Endothelial cell of umbilical vein (primary cell): ENCODE measurements around the gene PWWP2A. TPM values are rescaled to one million over a fixed set of nuclear protein-coding genes. Genes with fewer than 3 reads are reported as not detected.

Experiments
- BruUV-seq: library from RNA; stranded (reverse); fragments of 400-500 nt; replicated peaks from 2 replicates; lab custom pipeline; 2021; lab: Mats Ljungman, UMichigan
- CTCF ChIA-PET: fragments of 300-600, 350-600 bp; sonication (Branson Sonifier 250); formaldehyde crosslinking; loops from one replicate; lab custom pipeline; 2021; ENCODE audit warnings: antibody characterized with exemption, inconsistent platforms; lab: Charles Lee
- POLR2A ChIA-PET: fragments of 300-600, 350-600 bp; sonication (Branson Sonifier 250); formaldehyde crosslinking; loops from one replicate; lab custom pipeline; 2021; ENCODE audit warnings: antibody characterized with exemption, inconsistent platforms; lab: Charles Lee
- DNase-seq: peaks from one replicate; pipeline ENCODE4 v3.0.0-alpha.2; 2011; ENCODE audit warnings: low read depth, low spot score
- FAIRE-seq: peaks from 2 replicates; lab custom pipeline; 2011; peaks lifted over from hg19 to GRCh38; lab: Jason Lieb, UNC
- H2AFZ ChIP-seq: 2 replicates; pipeline ENCODE4 v1.6.0; 2012; ENCODE audit warnings: low read depth, low read length, control low read depth, inconsistent platforms
- H3K27ac ChIP-seq: 2 replicates; pipeline ENCODE4 v1.5.1; 2011; ENCODE audit warnings: low read depth, mild to moderate bottlenecking, control low read depth, low read length, moderate library complexity; ENCODE audit not compliant: insufficient read depth
- H3K27me3 ChIP-seq, 2 experiments: 2 replicates each; pipeline versions ENCODE4 v1.6.0 to v1.6.1; 2011; ENCODE audit warnings: low read length in 2 of 2, mixed read lengths in 1 of 2; ENCODE audit not compliant: control insufficient read depth in 2 of 2, insufficient read depth in 2 of 2
- H3K36me3 ChIP-seq, 2 experiments: 2 replicates in 1 of 2; 3 replicates in 1 of 2; pipeline ENCODE4 v1.5.1; 2011; ENCODE audit warnings: low read length in 2 of 2, mild to moderate bottlenecking in 1 of 2, moderate library complexity in 1 of 2; ENCODE audit not compliant: control insufficient read depth in 2 of 2, insufficient read depth in 2 of 2; ENCODE audit errors: extremely low read depth in 1 of 2
- H3K4me1 ChIP-seq: 3 replicates; pipeline ENCODE4 v1.5.1; 2011; ENCODE audit warnings: mild to moderate bottlenecking, low read length; ENCODE audit not compliant: control insufficient read depth, insufficient read depth; ENCODE audit errors: extremely low read depth
- H3K4me2 ChIP-seq: 2 replicates; pipeline ENCODE4 v1.6.1; 2011; ENCODE audit warnings: low read length, control low read depth, mixed read lengths; ENCODE audit not compliant: insufficient read depth
- H3K4me3 ChIP-seq, 3 experiments: fragments of 200-600 bp in 1 of 3; sonication (generic), shearing (Covaris generic) in 1 of 3; replicated peaks in 1 of 3; 2 replicates each; pipeline ENCODE4 v1.5.1; 2011 to 2016; ENCODE audit warnings: control low read depth in 3 of 3, low read length in 3 of 3, mild to moderate bottlenecking in 2 of 3, inconsistent platforms in 1 of 3, low read depth in 1 of 3, moderate library complexity in 1 of 3; ENCODE audit not compliant: insufficient read depth in 1 of 3
- H3K79me2 ChIP-seq: 2 replicates; pipeline ENCODE4 v1.6.0; 2012; ENCODE audit warnings: low read length, inconsistent platforms; ENCODE audit not compliant: control insufficient read depth, insufficient read depth
- H3K9ac ChIP-seq: replicated peaks from 2 replicates; pipeline ENCODE3; 2011; ENCODE audit warnings: low read length, control low read depth; ENCODE audit not compliant: insufficient read depth; ENCODE audit errors: extremely low read depth
- H3K9me1 ChIP-seq: replicated peaks from 3 replicates; pipeline ENCODE4 v1.6.0; 2011; ENCODE audit warnings: mild to moderate bottlenecking, low read length; ENCODE audit not compliant: control insufficient read depth, insufficient read depth; ENCODE audit errors: extremely low read depth
- H3K9me3 ChIP-seq: replicated peaks from 2 replicates; pipeline ENCODE4 v1.5.1; 2012; ENCODE audit warnings: low read length, inconsistent platforms; ENCODE audit not compliant: control insufficient read depth, insufficient read depth
- H4K20me1 ChIP-seq: replicated peaks from 2 replicates; pipeline ENCODE3; 2011; ENCODE audit warnings: mild to moderate bottlenecking, low read length; ENCODE audit not compliant: control insufficient read depth, insufficient read depth; ENCODE audit errors: extremely low read depth
- EZH2 ChIP-seq: IDR thresholded peaks from 2 replicates; pipeline ENCODE4 v1.6.1; 2012; ENCODE audit warnings: borderline replicate concordance, low read depth, mild to moderate bottlenecking, moderate library complexity, low read length, inconsistent platforms; ENCODE audit not compliant: severe bottlenecking
- FOS ChIP-seq: IDR thresholded peaks from 2 replicates; pipeline ENCODE4 v1.6.1; 2011; ENCODE audit warnings: mild to moderate bottlenecking, low read length, moderate library complexity, borderline replicate concordance; ENCODE audit not compliant: insufficient read depth
- JUN ChIP-seq: IDR thresholded peaks from 2 replicates; pipeline ENCODE4 v1.6.1; 2011; ENCODE audit warnings: borderline replicate concordance, low read depth; ENCODE audit not compliant: insufficient read length, insufficient read depth
- MAX ChIP-seq: IDR thresholded peaks from 2 replicates; pipeline ENCODE4 v1.6.1; 2011; ENCODE audit not compliant: insufficient read depth, insufficient read length
- MYC ChIP-seq: IDR thresholded peaks from one replicate; pipeline ENCODE4 v1.6.1; 2011; ENCODE audit warnings: mild to moderate bottlenecking, low read depth, low read length
- POLR2AphosphoS5 ChIP-seq: IDR thresholded peaks from 2 replicates; pipeline ENCODE4 v1.6.1; 2012; ENCODE audit warnings: low read depth, mild to moderate bottlenecking, control low read depth, low read length, moderate library complexity; ENCODE audit not compliant: insufficient read depth
- dilution Hi-C: fragments of 300-500 bp; cut with MboI; formaldehyde crosslinking; loops from one replicate; pipeline ENCODE4 v1.15.0; 2019; ENCODE audit warnings: low sequenced_read_pairs; ENCODE audit not compliant: extremely low pct_ligation_motif_present
- intact Hi-C: fragments of 100-400 bp; cut with micrococcal nuclease; formaldehyde crosslinking; loops from one replicate; pipeline ENCODE4 v1.10.0; 2022
- polyA plus RNA-seq, 4 experiments: library from polyadenylated mRNA; depleted of rRNA in 3 of 4; stranded (reverse) in 3 of 4; unstranded in 1 of 4; fragments of >200 nt; gene quantifications; 2 replicates each; pipeline versions ENCODE4 v1.2.1 to v1.2.3, GENCODE V29; 2011 to 2012; ENCODE audit warnings: missing spikeins in 1 of 4
- total RNA-seq: library from RNA; stranded (reverse); gene quantifications from 2 replicates; pipeline ENCODE4 v1.2.3, GENCODE V29; 2021

Gene PWWP2A
- total and polyA plus RNA-seq, 2 donors (not counting 3 experiments of a cell fraction or from before 2014, with no cell fraction given) = 4.6 to 19.3 TPM

GRCh38 chr5:160082614-160083500 lies 36.4 kb downstream of the PWWP2A start:
- TF ChIP-seq FOS (peak; percentile 18), MYC (no peak), EZH2 (no peak), MAX (no peak), POLR2AphosphoS5 (peak; percentile 72), JUN (peak; percentile 81)
- intact Hi-C loops (loop anchor here (1.0 to 5.0 kb wide), 6 partner anchors 12 to 189 kb away; partner anchors contain the start of gene PWWP2A), dilution Hi-C loops (no loop called here)
- H3K9ac ChIP-seq = peak overlapping the region; percentile 42
- peaks cover 23% of the 10 kb centered on the region for H3K4me1 ChIP-seq
- H3K4me3 ChIP-seq = peak overlapping the region in 1 of 3 experiments; percentile 41
- peak; percentile 60 for FAIRE-seq
- TSS peak; percentile 40 for BruUV-seq
- no peaks in the 10 kb centered on the region for H3K9me3 ChIP-seq
- H3K9me1 ChIP-seq = no peaks in the 10 kb centered on the region
- H3K27ac ChIP-seq = peak overlapping the region; percentile 63
- no peaks in the 10 kb centered on the region for H3K27me3 ChIP-seq
- H3K79me2 ChIP-seq = no peaks in the 10 kb centered on the region
- ChIA-PET CTCF (interaction anchor here (0.8 to 5.3 kb wide), 6 partner anchors 10 to 308 kb away, joined by 3 to 48 read pairs (median 3); partner anchors contain the start of gene PWWP2A), POLR2A (interaction anchor here (0.6 to 0.7 kb wide), 2 partner anchors 14 to 27 kb away, joined by 3 read pairs; no protein-coding TSS in a partner anchor)
- peak; percentile 79 for DNase-seq
- peak overlapping the region; percentile 37 for H2AFZ ChIP-seq
- H3K4me2 ChIP-seq = peak overlapping the region; percentile 88
- no peaks in the 10 kb centered on the region for H4K20me1 ChIP-seq
- no peaks in the 10 kb centered on the region for H3K36me3 ChIP-seq
